Naive B cell (primary cell): Measurements from ENCODE around the gene ARHGEF11. TPM values are rescaled to one million over a fixed set of nuclear protein-coding genes. Genes with fewer than 3 reads are reported as not detected.

Source experiments
- ATAC-seq, 2 donors: fragments of 150-1000 bp; cut with Tn5 transposase; 2 replicates each; pipeline ENCODE4 v1.10.0; 2021; ENCODE audit warnings: low read depth in 2 of 2, mild to moderate bottlenecking in 2 of 2, moderate library complexity in 2 of 2
- DNase-seq: peaks from one replicate; pipeline ENCODE4 v3.0.0; 2022
- H3K27ac Mint-ChIP-seq, 6 donors: one replicate each; pipeline ENCODE4 v1.8.0; 2020 to 2022; ENCODE audit warnings: mild to moderate bottlenecking in 6 of 6, mixed read lengths in 6 of 6, moderate library complexity in 5 of 6, inconsistent platforms in 2 of 6
- H3K27me3 Mint-ChIP-seq, 3 donors: one replicate each; pipeline ENCODE4 v1.8.0; 2021 to 2022; ENCODE audit warnings: mixed read lengths in 3 of 3, mild to moderate bottlenecking in 1 of 3
- H3K36me3 Mint-ChIP-seq, 2 donors: one replicate each; pipeline ENCODE4 v1.8.0; 2020 to 2022; ENCODE audit warnings: mixed read lengths in 2 of 2, inconsistent platforms in 1 of 2, mild to moderate bottlenecking in 1 of 2
- H3K4me1 Mint-ChIP-seq, 3 donors: one replicate each; pipeline ENCODE4 v1.8.0; 2020 to 2022; ENCODE audit warnings: mixed read lengths in 3 of 3, inconsistent platforms in 1 of 3, mild to moderate bottlenecking in 1 of 3, moderate library complexity in 1 of 3
- H3K4me3 Mint-ChIP-seq, 8 donors: one replicate each; pipeline ENCODE4 v1.8.0; 2020 to 2022; ENCODE audit warnings: mild to moderate bottlenecking in 8 of 8, mixed read lengths in 8 of 8, moderate library complexity in 8 of 8, inconsistent platforms in 2 of 8
- H3K9me3 Mint-ChIP-seq, 7 donors: one replicate each; pipeline ENCODE4 v1.8.0; 2020 to 2022; ENCODE audit warnings: mixed read lengths in 7 of 7, mild to moderate bottlenecking in 5 of 7, inconsistent platforms in 2 of 7, moderate library complexity in 1 of 7
- polyA plus RNA-seq, 6 donors: library from polyadenylated mRNA; unstranded; fragments of 300-500 nt; fragmentation: Illumina TruSeq; gene quantifications; one replicate each; pipeline ENCODE4 v1.2.3, GENCODE V29; 2021; ENCODE audit warnings: low read depth in 6 of 6

Gene ARHGEF11
- polyA plus RNA-seq, 6 donors from 2014 or later, result 2.0 to 5.6 (median 3.0) TPM

DNA sequence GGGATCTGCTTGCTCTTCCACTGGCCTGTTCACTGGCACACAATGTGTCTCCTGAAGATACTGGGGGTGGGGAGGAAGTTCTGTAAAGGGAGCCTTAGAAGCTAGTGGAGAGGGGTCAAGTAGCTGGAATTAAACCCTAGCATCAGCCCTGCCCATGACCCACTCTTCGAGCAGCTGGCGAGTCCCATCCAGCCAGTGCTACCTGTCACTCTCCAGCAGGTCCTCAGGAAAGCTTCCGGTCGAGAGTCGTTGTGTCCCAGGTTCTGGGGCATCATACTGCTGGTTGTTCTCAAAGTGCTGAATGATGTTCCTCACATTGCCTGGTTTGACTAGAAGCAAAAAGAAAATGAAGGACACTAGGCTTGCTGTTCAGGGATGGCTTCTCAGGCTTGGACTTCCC, 94.2 kb downstream of the ARHGEF11 start:
- no peaks in the 10 kb centered on the region for H3K27me3 Mint-ChIP-seq
- ATAC-seq, result no peak
- peaks cover 0 to 11% of the 10 kb centered on the region in 2 donors for H3K36me3 Mint-ChIP-seq
- no peak for DNase-seq
- no peak overlapping the region for H3K27ac Mint-ChIP-seq
- H3K4me3 Mint-ChIP-seq, result no peak overlapping the region
- H3K4me1 Mint-ChIP-seq, result no peaks in the 10 kb centered on the region
- H3K9me3 Mint-ChIP-seq, result no peaks in the 10 kb centered on the region

DNA sequence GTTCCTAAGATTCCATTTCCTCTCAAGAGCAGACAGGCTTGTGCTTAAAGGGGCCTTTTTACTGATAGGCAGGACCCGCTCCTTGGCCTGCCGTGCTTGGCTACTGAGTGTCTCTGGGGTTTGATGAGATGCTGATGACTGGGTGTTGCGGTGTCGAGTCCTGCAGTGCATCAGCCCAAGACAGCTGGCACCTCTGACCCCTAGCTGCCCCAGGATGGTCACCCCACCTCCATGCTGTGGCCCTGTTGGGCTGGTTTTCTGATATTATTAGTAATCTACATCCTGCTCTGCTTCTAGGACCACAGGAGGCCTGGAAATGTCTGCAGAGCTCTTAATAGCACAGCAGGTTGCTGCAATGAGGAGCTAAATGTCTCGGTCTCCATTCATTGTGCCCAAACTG, 96.4 kb downstream of the ARHGEF11 start:
- no peaks in the 10 kb centered on the region for H3K4me1 Mint-ChIP-seq
- H3K9me3 Mint-ChIP-seq, result no peaks in the 10 kb centered on the region
- no peaks in the 10 kb centered on the region for H3K27me3 Mint-ChIP-seq
- peaks cover 0 to 10% of the 10 kb centered on the region in 2 donors for H3K36me3 Mint-ChIP-seq
- no peak overlapping the region for H3K4me3 Mint-ChIP-seq
- H3K27ac Mint-ChIP-seq, result no peak overlapping the region
- DNase-seq (no peak), ATAC-seq (no peak)

DNA sequence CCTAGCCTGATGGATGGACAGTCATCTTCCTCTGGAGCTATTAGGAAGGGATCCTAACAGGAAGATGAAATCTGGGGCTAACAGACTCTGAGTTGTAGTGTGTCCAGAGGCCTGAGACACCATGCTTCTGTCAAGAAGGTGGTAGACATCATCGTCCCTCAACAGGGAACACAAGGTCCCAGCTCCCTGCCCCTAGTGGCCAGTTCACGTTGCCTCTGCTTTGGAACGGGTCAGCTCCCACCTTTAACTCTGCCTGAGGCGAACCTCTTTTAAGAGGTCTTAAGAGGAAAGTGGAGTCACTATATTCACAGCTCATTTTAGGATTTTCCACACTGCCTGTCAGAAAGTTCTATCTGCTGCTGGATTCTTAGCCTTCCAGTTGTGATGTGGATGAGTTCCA, 96.8 kb downstream of the ARHGEF11 start:
- no peak for ATAC-seq
- H3K4me3 Mint-ChIP-seq, result no peak overlapping the region
- H3K9me3 Mint-ChIP-seq, result no peaks in the 10 kb centered on the region
- no peak for DNase-seq
- H3K36me3 Mint-ChIP-seq, result peaks cover under 1 to 10% of the 10 kb centered on the region in 2 donors
- H3K27ac Mint-ChIP-seq, result no peak overlapping the region
- no peaks in the 10 kb centered on the region for H3K27me3 Mint-ChIP-seq
- H3K4me1 Mint-ChIP-seq, result no peaks in the 10 kb centered on the region

- Mint-ChIP-seq H3K4me1 (no peaks in the 10 kb centered on the region), H3K9me3 (no peaks in the 10 kb centered on the region), H3K36me3 (peaks cover 4 to 10% of the 10 kb centered on the region in 2 donors), H3K27me3 (no peaks in the 10 kb centered on the region), H3K27ac (no peak overlapping the region), H3K4me3 (no peak overlapping the region)
- ATAC-seq, result no peak
- no peak for DNase-seq
These were observed 97.6 kb downstream of the ARHGEF11 start for GRCh38 chr1:156947818-156948525.

DNA sequence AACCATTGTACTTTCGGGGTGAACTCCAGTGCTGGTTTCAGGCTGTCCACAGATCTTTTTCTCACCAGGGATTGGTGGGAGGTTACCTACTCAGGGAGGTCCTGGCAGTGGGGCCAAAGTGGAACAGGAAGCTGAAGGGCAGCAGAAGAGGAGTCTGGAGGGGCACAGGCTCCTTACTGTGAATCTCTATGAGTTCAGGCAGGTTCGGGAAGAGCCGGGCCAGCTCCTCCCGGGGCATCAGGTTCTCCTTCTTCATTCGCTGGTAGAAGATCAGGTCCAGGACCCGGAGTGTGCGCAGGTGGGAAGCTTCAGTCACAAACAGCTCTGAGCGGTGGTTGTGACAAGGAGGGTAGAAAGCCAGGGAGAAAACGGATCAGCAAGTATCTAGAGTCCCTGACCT, 98.4 kb downstream of the ARHGEF11 start:
- Mint-ChIP-seq H3K4me1 (no peaks in the 10 kb centered on the region), H3K27me3 (no peaks in the 10 kb centered on the region), H3K36me3 (peaks cover 4 to 10% of the 10 kb centered on the region in 2 donors), H3K9me3 (no peaks in the 10 kb centered on the region), H3K27ac (no peak overlapping the region), H3K4me3 (no peak overlapping the region)
- DNase-seq (no peak), ATAC-seq (no peak)

DNA sequence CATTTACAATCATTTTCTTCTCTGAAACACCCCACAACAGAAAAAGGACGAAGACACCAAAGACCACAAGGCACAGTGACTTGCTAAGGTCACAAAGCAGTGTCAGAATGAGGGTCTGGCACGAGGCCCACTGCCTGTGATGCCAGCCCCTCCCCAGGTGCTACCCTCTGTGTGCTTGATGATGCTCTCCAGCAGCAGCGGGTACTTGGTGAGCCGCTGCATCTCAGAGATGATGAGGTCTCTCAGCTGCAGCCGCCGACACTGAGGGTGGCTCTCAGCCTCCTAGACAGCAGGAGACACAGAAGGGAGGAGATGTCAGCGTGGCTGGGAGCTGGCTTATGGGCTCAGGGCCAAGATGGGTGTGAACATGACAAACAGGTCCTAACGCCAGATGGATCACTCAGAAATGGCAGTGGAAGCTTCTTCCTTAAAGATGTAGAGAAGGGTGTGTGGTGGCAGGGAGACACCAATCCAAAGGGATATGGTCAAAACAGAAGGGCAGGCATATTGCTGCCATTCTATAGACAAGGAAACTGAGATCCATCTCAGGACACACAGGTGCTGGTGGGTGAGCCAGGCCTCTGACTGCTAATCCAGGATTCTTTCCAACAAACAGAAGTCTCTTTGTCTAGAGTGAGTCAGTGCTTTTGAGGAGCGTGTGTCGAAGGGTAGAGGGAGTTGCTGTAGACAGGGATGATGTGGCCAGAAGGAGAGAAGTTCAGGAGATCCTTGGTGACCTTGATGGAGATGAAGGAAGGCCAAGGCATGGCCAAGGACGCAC, 99.5 kb downstream of the ARHGEF11 start:
- Mint-ChIP-seq H3K27ac (peak overlapping the region in 2 of 6 donors; percentile 38 to 67), H3K9me3 (no peaks in the 10 kb centered on the region), H3K27me3 (peaks cover 0 to 3% (median 0%) of the 10 kb centered on the region in 3 donors), H3K4me1 (no peaks in the 10 kb centered on the region), H3K4me3 (no peak overlapping the region), H3K36me3 (peaks cover 5 to 10% of the 10 kb centered on the region in 2 donors)
- DNase-seq (no peak), ATAC-seq (no peak)

GRCh38 chr1:156944848-156945247, 100.7 kb downstream of the ARHGEF11 start:
- Mint-ChIP-seq H3K9me3 (no peaks in the 10 kb centered on the region), H3K27ac (no peak overlapping the region), H3K27me3 (peaks cover 0 to 5% (median 0%) of the 10 kb centered on the region in 3 donors), H3K4me1 (no peaks in the 10 kb centered on the region), H3K36me3 (peaks cover 10% of the 10 kb centered on the region in 2 donors), H3K4me3 (no peak overlapping the region)
- no peak for ATAC-seq
- DNase-seq, result no peak

- no peaks in the 10 kb centered on the region for H3K9me3 Mint-ChIP-seq
These were observed 101.3 kb downstream of the ARHGEF11 start for GRCh38 chr1:156944268-156944667.

DNA sequence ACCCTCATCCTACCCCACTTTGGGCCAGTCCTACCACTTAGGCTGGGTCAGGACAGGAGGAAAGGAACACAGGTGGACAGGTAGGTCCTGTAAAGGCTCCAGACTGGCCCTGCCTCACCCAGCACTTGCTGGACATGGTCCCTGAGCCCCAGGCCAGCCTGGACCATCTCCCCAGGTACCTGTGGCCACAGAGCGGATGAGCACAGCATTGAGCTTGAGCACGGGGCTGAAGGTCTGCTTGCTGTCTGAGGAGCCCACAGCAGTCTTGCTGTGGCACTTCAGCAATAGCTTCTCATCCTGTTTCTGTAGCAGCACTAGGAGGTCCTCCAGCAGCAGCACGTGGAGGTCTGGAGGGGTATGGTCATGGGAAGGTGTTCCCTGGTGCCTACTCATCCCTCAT, 101.8 kb downstream of the ARHGEF11 start:
- Mint-ChIP-seq H3K4me3 (no peak overlapping the region), H3K4me1 (no peaks in the 10 kb centered on the region), H3K27me3 (peaks cover 0 to 5% (median 0%) of the 10 kb centered on the region in 3 donors), H3K36me3 (peaks cover 10% of the 10 kb centered on the region in 2 donors), H3K27ac (no peak overlapping the region), H3K9me3 (no peaks in the 10 kb centered on the region)
- DNase-seq, result no peak
- ATAC-seq, result no peak

More at GRCh38 chr1:156944268-156944667, 101.3 kb downstream of the ARHGEF11 start:
- no peak overlapping the region for H3K4me3 Mint-ChIP-seq
- ATAC-seq (no peak), DNase-seq (no peak)
- peaks cover 10% of the 10 kb centered on the region in 2 donors for H3K36me3 Mint-ChIP-seq
- H3K27ac Mint-ChIP-seq, result no peak overlapping the region
- H3K27me3 Mint-ChIP-seq, result peaks cover 0 to 5% (median 0%) of the 10 kb centered on the region in 3 donors
- H3K4me1 Mint-ChIP-seq, result no peaks in the 10 kb centered on the region

DNA sequence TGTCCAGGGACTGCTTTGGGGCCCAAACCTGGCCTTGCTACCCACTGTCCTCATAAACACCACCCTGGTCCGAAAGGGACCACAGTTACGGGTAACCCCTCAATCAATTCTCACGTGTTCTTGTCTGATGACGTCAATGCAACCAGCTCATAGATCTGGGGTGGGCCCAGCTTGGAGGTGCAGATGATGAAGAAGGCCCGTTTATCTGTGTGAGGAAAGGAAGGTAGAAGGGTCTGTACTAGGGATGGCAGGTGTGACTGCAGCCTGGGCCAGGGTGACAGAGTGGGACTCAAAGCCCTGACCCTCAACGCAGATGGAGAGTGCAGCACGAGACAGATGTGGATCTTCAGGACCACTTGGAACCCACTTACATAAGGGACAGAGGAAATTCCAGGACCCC, 103.0 kb downstream of the ARHGEF11 start:
- no peak overlapping the region for H3K27ac Mint-ChIP-seq
- no peak for ATAC-seq
- peaks cover 0 to 5% (median 0%) of the 10 kb centered on the region in 3 donors for H3K27me3 Mint-ChIP-seq
- DNase-seq, result no peak
- H3K4me1 Mint-ChIP-seq, result no peaks in the 10 kb centered on the region
- H3K36me3 Mint-ChIP-seq, result peaks cover 10% of the 10 kb centered on the region in 2 donors
- no peaks in the 10 kb centered on the region for H3K9me3 Mint-ChIP-seq
- no peak overlapping the region for H3K4me3 Mint-ChIP-seq

GRCh38 chr1:156942176-156942575, 103.4 kb downstream of the ARHGEF11 start:
- no peaks in the 10 kb centered on the region for H3K4me1 Mint-ChIP-seq
- no peak overlapping the region for H3K4me3 Mint-ChIP-seq
- ATAC-seq (no peak), DNase-seq (no peak)
- H3K27ac Mint-ChIP-seq, result no peak overlapping the region
- peaks cover 10% of the 10 kb centered on the region in 2 donors for H3K36me3 Mint-ChIP-seq
- H3K27me3 Mint-ChIP-seq, result peaks cover 0 to 5% (median 0%) of the 10 kb centered on the region in 3 donors
- H3K9me3 Mint-ChIP-seq, result no peaks in the 10 kb centered on the region

DNA sequence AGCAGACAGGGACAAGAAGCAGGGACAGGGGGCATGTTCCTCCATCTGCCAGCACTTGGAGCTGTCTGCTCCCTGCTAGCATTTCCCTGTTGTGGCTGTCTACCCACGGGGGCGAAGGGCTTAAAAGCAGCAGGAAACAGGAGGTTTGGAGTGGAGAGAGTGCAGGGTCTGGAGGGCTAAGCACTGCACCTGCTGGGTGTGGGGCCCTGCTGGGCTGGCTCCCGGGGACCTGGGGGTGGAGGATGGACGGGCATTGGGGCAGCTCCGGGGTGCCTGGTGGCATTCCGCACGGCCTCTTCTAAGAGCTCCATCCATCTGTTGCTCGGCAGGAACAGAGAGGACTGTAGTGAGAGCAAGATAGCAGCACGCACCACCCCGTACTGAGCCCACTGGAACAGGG, 103.9 kb downstream of the ARHGEF11 start:
- DNase-seq (no peak), ATAC-seq (no peak)
- Mint-ChIP-seq H3K27me3 (peaks cover 0 to 5% (median 0%) of the 10 kb centered on the region in 3 donors), H3K27ac (no peak overlapping the region), H3K36me3 (peaks cover 10% of the 10 kb centered on the region in 2 donors), H3K9me3 (no peaks in the 10 kb centered on the region), H3K4me1 (no peaks in the 10 kb centered on the region), H3K4me3 (no peak overlapping the region)

GRCh38 chr1:156939786-156940334, 105.7 kb downstream of the ARHGEF11 start:
- H3K4me1 Mint-ChIP-seq, result no peaks in the 10 kb centered on the region

DNA sequence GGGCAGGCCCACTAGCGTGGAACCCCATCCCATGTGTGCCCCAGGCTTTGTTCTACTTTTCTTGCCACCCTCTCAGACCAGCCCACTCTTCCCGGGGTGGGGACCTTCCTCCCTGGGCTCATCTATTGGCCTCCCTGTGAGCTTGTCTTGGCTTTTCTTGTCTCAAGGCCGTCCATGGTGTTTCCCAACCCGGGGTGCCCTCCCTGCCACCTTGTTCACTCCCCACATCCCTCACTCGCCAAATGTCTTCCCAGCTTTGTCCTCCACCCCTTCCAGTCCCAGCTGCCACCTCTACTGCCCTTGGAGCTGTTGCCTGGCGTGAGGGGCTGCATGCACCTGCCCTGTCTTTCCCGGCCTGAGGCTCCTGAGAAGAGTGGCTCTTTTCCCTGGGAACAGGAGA, 106.7 kb downstream of the ARHGEF11 start:
- ATAC-seq (no peak), DNase-seq (no peak)
- Mint-ChIP-seq H3K27ac (peak overlapping the region in 2 of 6 donors; percentile 3 to 57), H3K4me3 (no peak overlapping the region), H3K36me3 (peaks cover 0 to 10% of the 10 kb centered on the region in 2 donors), H3K4me1 (no peaks in the 10 kb centered on the region), H3K27me3 (peaks cover 0 to 7% (median 3%) of the 10 kb centered on the region in 3 donors), H3K9me3 (no peaks in the 10 kb centered on the region)

More at GRCh38 chr1:156939786-156940334, 105.7 kb downstream of the ARHGEF11 start:
- Mint-ChIP-seq H3K9me3 (no peaks in the 10 kb centered on the region), H3K36me3 (peaks cover 0 to 10% of the 10 kb centered on the region in 2 donors), H3K27ac (no peak overlapping the region), H3K27me3 (peaks cover 0 to 5% (median 0%) of the 10 kb centered on the region in 3 donors), H3K4me3 (no peak overlapping the region)
- ATAC-seq, result no peak
- no peak for DNase-seq
